Stimulated activated naive CD8-positive, alpha-beta T cell treated with anti-CD3 and anti-CD28 coated beads, Interleukin-15, Interleukin-2, amounts not matched to agents 100 ng/mL and 50 ng/mL, for 24 hours (primary cell): Measurements from ENCODE around the gene CASP7.

Experiments used
- H3K27ac Mint-ChIP-seq: one replicate; pipeline ENCODE4 v1.8.0; 2021; ENCODE audit warnings: mild to moderate bottlenecking, mixed read lengths
- H3K27me3 Mint-ChIP-seq: one replicate; pipeline ENCODE4 v1.8.0; 2021; ENCODE audit warnings: mixed read lengths
- H3K36me3 Mint-ChIP-seq: one replicate; pipeline ENCODE4 v1.8.0; 2021; ENCODE audit warnings: low read depth, mixed read lengths
- H3K4me1 Mint-ChIP-seq: one replicate; pipeline ENCODE4 v1.8.0; 2021; ENCODE audit warnings: low read depth, mixed read lengths
- H3K4me3 Mint-ChIP-seq: one replicate; pipeline ENCODE4 v1.8.0; 2021; ENCODE audit warnings: mild to moderate bottlenecking, mixed read lengths
- H3K9me3 Mint-ChIP-seq: one replicate; pipeline ENCODE4 v1.8.0; 2021; ENCODE audit warnings: mixed read lengths

The CASP7 gene

GRCh38 chr10:113656896-113657295 lies 22.8 kb upstream of the CASP7 start:
- Mint-ChIP-seq H3K36me3 (no peaks in the 10 kb centered on the region), H3K9me3 (no peaks in the 10 kb centered on the region), H3K4me1 (no peaks in the 10 kb centered on the region), H3K4me3 (no peak overlapping the region), H3K27me3 (peaks cover 31% of the 10 kb centered on the region), H3K27ac (no peak overlapping the region)

GRCh38 chr10:113657544-113657943 lies 22.2 kb upstream of the CASP7 start:
- Mint-ChIP-seq H3K9me3 (no peaks in the 10 kb centered on the region), H3K27ac (no peak overlapping the region), H3K4me3 (no peak overlapping the region), H3K36me3 (no peaks in the 10 kb centered on the region), H3K27me3 (peaks cover 33% of the 10 kb centered on the region), H3K4me1 (no peaks in the 10 kb centered on the region)

- H3K4me3 Mint-ChIP-seq, result no peak overlapping the region
- H3K4me1 Mint-ChIP-seq, result peaks cover 3% of the 10 kb centered on the region
- no peaks in the 10 kb centered on the region for H3K36me3 Mint-ChIP-seq
- H3K27me3 Mint-ChIP-seq, result peaks cover 27% of the 10 kb centered on the region
- no peak overlapping the region for H3K27ac Mint-ChIP-seq
- H3K9me3 Mint-ChIP-seq, result no peaks in the 10 kb centered on the region
Measured at GRCh38 chr10:113661332-113661731, 18.4 kb upstream of the CASP7 start.

- Mint-ChIP-seq H3K4me3 (no peak overlapping the region), H3K27ac (no peak overlapping the region), H3K9me3 (no peaks in the 10 kb centered on the region), H3K36me3 (no peaks in the 10 kb centered on the region), H3K4me1 (peaks cover 12% of the 10 kb centered on the region), H3K27me3 (peaks cover 16% of the 10 kb centered on the region)
Measured at GRCh38 chr10:113663142-113663541, 16.6 kb upstream of the CASP7 start.

- no peaks in the 10 kb centered on the region for H3K9me3 Mint-ChIP-seq
- no peaks in the 10 kb centered on the region for H3K36me3 Mint-ChIP-seq
- H3K4me1 Mint-ChIP-seq, result peaks cover 12% of the 10 kb centered on the region
- no peak within 1 kb of the TSS for H3K27ac Mint-ChIP-seq
- H3K27me3 Mint-ChIP-seq, result peaks cover 14% of the 10 kb centered on the region
- no peak within 1 kb of the TSS for H3K4me3 Mint-ChIP-seq
Measured at GRCh38 chr10:113663908-113664307, 15.8 kb upstream of the CASP7 start, which contains the start of gene NRAP. Gene NRAP, minus strand, starts transcription at chr10:113664041. Its CDS starts 159 bp downstream, at chr10:113663882.

- no peak overlapping the region for H3K4me3 Mint-ChIP-seq
- peaks cover 12% of the 10 kb centered on the region for H3K4me1 Mint-ChIP-seq
- peaks cover 10% of the 10 kb centered on the region for H3K27me3 Mint-ChIP-seq
- H3K27ac Mint-ChIP-seq, result no peak overlapping the region
- H3K36me3 Mint-ChIP-seq, result no peaks in the 10 kb centered on the region
- H3K9me3 Mint-ChIP-seq, result no peaks in the 10 kb centered on the region
Measured at GRCh38 chr10:113665352-113665751, 14.4 kb upstream of the CASP7 start.

GRCh38 chr10:113665806-113666354 lies 13.8 kb upstream of the CASP7 start:
- peaks cover 14% of the 10 kb centered on the region for H3K27me3 Mint-ChIP-seq
- no peak overlapping the region for H3K4me3 Mint-ChIP-seq
- peaks cover 12% of the 10 kb centered on the region for H3K4me1 Mint-ChIP-seq
- H3K9me3 Mint-ChIP-seq, result no peaks in the 10 kb centered on the region
- H3K27ac Mint-ChIP-seq, result no peak overlapping the region
- H3K36me3 Mint-ChIP-seq, result no peaks in the 10 kb centered on the region

- peaks cover 12% of the 10 kb centered on the region for H3K4me1 Mint-ChIP-seq
- H3K27ac Mint-ChIP-seq, result peak overlapping the region; percentile 46
Measured at GRCh38 chr10:113666682-113667252, 12.9 kb upstream of the CASP7 start.

GRCh38 chr10:113680190-113681111 lies 739 bp downstream of the CASP7 start:
- Mint-ChIP-seq H3K4me3 (peak overlapping the region; percentile 97), H3K36me3 (peaks cover 32% of the 10 kb centered on the region), H3K27me3 (no peaks in the 10 kb centered on the region), H3K4me1 (peaks cover 53% of the 10 kb centered on the region), H3K9me3 (peaks cover 20% of the 10 kb centered on the region), H3K27ac (peak overlapping the region; percentile 95)

More at GRCh38 chr10:113666682-113667252, 12.9 kb upstream of the CASP7 start:
- H3K9me3 Mint-ChIP-seq, result no peaks in the 10 kb centered on the region
- no peaks in the 10 kb centered on the region for H3K36me3 Mint-ChIP-seq
- no peak overlapping the region for H3K4me3 Mint-ChIP-seq
- H3K27me3 Mint-ChIP-seq, result peaks cover 15% of the 10 kb centered on the region

GRCh38 chr10:113681533-113682470 lies 2.1 kb downstream of the CASP7 start:
- Mint-ChIP-seq H3K4me3 (peak overlapping the region; percentile 97), H3K27me3 (no peaks in the 10 kb centered on the region), H3K27ac (peak overlapping the region; percentile 95), H3K36me3 (peaks cover 42% of the 10 kb centered on the region), H3K9me3 (peaks cover 25% of the 10 kb centered on the region), H3K4me1 (peaks cover 53% of the 10 kb centered on the region)

GRCh38 chr10:113683300-113683699 lies 3.6 kb downstream of the CASP7 start:
- H3K4me3 Mint-ChIP-seq, result no peak overlapping the region
- no peaks in the 10 kb centered on the region for H3K27me3 Mint-ChIP-seq
- peaks cover 55% of the 10 kb centered on the region for H3K4me1 Mint-ChIP-seq
- H3K9me3 Mint-ChIP-seq, result peaks cover 39% of the 10 kb centered on the region
- no peak overlapping the region for H3K27ac Mint-ChIP-seq
- H3K36me3 Mint-ChIP-seq, result peaks cover 57% of the 10 kb centered on the region

GRCh38 chr10:113686028-113686427 lies 6.3 kb downstream of the CASP7 start:
- Mint-ChIP-seq H3K9me3 (peaks cover 46% of the 10 kb centered on the region), H3K36me3 (peaks cover 80% of the 10 kb centered on the region), H3K27me3 (no peaks in the 10 kb centered on the region), H3K27ac (no peak overlapping the region), H3K4me1 (peaks cover 62% of the 10 kb centered on the region), H3K4me3 (no peak overlapping the region)

GRCh38 chr10:113687037-113687436 lies 7.3 kb downstream of the CASP7 start:
- H3K27me3 Mint-ChIP-seq, result no peaks in the 10 kb centered on the region
- peaks cover 52% of the 10 kb centered on the region for H3K4me1 Mint-ChIP-seq
- no peak overlapping the region for H3K4me3 Mint-ChIP-seq
- H3K36me3 Mint-ChIP-seq, result peaks cover 85% of the 10 kb centered on the region
- no peak overlapping the region for H3K27ac Mint-ChIP-seq
- peaks cover 46% of the 10 kb centered on the region for H3K9me3 Mint-ChIP-seq

- Mint-ChIP-seq H3K4me1 (peaks cover 36% of the 10 kb centered on the region), H3K9me3 (peaks cover 55% of the 10 kb centered on the region), H3K27me3 (no peaks in the 10 kb centered on the region), H3K4me3 (peak overlapping the region; percentile 7), H3K36me3 (peaks cover 88% of the 10 kb centered on the region), H3K27ac (no peak overlapping the region)
Measured at GRCh38 chr10:113689057-113689456, 9.3 kb downstream of the CASP7 start.
